Endothelial cell of hepatic sinusoid (primary cell): ENCODE data around the gene PNMA3.
"Not testable (repeated sequence)": the region's sequence is repeated elsewhere in the genome, so short reads cannot be mapped to it uniquely, and the experiment has no call there.

Experiments used
- in situ Hi-C: cut with HindIII; loops from 2 replicates; pipeline ENCODE4 v1.10.0; 2017; ENCODE audit warnings: low sequenced_read_pairs

PNMA3 gene

DNA sequence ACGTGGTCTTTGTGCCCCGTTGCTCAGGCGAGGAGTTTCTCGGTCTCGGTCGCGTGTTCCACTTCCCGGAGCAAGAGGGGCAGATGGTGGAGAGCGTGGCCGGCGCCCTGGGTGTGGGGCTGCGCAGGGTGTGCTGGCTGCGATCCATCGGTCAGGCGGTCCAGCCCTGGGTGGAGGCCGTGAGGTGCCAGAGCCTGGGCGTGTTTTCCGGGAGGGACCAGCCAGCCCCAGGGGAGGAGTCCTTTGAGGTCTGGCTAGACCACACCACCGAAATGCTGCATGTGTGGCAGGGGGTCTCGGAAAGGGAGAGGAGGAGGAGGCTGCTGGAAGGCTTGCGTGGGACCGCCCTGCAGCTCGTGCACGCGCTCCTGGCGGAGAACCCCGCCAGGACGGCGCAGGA lies 17.1 kb downstream of the PNMA3 start:
- in situ Hi-C loops = not testable (repeated sequence)

GRCh38 chrX:153074262-153074899 lies 18.1 kb downstream of the PNMA3 start:
- in situ Hi-C loops = no loop called here

DNA sequence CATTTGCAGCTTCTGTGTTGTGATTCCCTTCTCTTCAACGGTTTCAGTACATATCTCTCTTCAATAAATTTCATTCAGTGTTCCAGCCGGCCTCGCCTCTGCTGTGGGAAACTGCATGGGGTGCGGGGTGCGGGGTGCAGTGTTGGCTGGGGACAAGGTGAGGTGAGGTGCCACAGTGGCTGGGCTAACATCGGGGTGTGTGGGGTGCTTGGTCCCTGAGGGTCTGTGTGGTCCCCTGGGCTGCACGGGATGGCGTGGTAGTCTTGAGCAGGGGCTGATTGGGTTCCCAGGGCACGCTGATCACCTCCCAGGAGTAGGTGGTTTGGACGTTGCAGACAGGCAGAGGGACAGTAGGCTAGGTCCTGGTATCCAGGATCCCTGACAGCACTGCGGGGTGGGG lies 18.7 kb downstream of the PNMA3 start:
- in situ Hi-C loops = no loop called here

- in situ Hi-C loops = no loop called here
These were observed 19.1 kb downstream of the PNMA3 start for GRCh38 chrX:153075366-153075765.

DNA sequence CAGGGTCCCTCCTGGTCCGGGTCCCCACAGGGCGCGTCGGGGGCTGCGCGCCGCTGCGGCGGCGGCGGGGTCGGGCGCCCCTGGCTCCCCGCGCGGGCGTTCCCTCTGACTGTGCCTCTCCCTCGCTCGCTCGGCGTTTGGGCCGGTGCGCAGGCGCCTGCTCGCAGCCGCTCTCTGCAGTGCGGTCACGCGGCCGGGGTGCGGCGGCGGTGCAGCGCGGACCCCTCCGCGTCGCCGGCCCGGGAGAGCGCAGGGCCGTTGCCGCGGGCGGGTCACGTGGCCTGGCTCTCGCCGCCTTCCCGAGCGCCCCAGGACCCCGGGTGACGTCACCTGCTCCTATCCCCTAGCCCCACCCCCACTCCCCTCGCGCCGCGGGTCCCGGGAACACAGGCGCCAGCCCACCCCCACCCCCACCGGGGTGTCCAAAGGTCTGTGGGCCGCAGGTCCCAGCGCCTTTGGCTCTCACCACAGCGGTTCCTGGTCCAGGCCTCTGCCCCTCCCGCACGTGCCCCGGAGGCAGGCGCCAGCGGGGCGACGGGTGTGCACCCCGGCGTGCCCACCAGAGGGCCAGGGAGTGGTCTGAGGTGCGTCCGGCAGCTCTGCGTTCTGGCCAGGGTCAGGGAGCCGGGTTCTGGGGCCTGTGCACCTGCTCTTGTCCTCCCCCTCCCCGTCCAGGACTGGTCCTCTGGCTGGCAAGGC lies 21.3 kb downstream of the PNMA3 start:
- in situ Hi-C loops = not testable (repeated sequence)

DNA sequence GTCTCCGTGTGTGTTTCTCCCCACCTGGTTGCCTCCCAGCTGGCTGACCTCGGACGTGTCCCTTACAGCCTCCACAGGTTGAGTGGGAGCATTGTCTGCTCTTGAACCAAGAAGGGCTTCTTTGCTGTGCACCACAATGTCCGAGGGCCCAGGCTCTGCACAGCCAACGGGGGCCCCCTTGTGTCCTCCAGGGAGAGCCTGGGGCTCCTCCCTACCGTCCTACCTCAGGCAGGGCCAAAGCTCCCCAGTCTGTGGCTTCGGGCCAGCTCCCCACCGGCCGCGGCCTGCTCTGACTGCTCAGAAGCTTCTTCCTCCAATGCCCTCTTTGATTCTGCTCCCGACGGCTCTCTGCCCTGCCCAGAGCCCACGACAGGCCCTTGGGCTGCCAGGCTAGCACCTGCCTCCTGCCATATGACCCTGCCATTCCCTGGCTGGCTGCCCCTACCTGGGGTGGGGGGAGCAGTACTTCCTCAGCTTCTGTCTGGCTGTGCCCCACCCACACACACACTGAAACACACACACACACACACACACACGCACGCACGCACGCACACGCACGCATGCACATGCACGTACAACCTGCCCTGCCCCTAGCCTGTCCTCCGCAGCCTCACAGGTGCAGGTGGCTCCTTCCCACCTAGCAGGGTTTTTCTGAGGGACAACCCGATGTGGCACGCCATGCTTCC lies 27.1 kb downstream of the PNMA3 start:
- in situ Hi-C loops = not testable (repeated sequence)

- in situ Hi-C loops = no loop called here
These were observed 46.1 kb downstream of the PNMA3 start for GRCh38 chrX:153102418-153102817.

DNA sequence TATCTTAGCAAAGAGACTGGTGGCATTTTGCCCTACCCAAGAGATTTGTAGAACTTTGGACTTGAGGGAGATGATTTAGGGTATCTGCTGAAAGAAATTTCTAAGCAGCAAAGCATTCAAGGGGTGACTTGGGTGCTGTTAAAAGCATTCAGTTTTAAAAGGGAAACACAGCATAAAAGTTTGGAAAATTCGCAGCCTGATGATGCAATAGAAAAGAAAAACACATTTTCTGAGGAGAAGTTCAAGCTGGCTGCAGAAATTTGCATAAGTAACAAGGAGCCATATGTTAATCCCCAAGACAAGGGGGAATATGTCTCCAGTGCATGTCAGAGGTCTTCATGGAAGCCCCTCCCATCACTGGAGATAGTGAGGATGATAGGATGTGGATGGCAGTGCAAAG lies 48.7 kb downstream of the PNMA3 start:
- in situ Hi-C loops = not testable (repeated sequence)

GRCh38 chrX:153106092-153106801 lies 50.0 kb downstream of the PNMA3 start:
- in situ Hi-C loops = not testable (repeated sequence)
